IMR-90 (cell line): ENCODE results near the gene VDR. TPM values are rescaled to one million over a fixed set of nuclear protein-coding genes. Genes with fewer than 3 reads are reported as not detected.

ENCODE experiments used
- ATAC-seq: fragments of 200-7000 bp; cut with Tn5 transposase; 2 replicates; pipeline ENCODE4 v1.9.1; 2020; ENCODE audit warnings: low read depth, mild to moderate bottlenecking, moderate library complexity
- BruUV-seq: library from RNA; stranded (reverse); fragments of 400-500 nt; replicated peaks from 2 replicates; lab custom pipeline; 2021; lab: Mats Ljungman, UMichigan
- CTCF ChIA-PET: fragments of 300-600 bp; formaldehyde crosslinking; extraction: SDS; loops from one replicate; lab custom pipeline; 2021; ENCODE audit warnings: antibody characterized with exemption; lab: Yijun Ruan, JAX
- POLR2A ChIA-PET: fragments of 300-600 bp; sonication (Branson Sonifier 250); formaldehyde crosslinking; loops from one replicate; lab custom pipeline; 2022; ENCODE audit warnings: antibody characterized with exemption; ENCODE audit not compliant: unreplicated experiment; lab: Charles Lee
- DNase-seq: peaks from one replicate; pipeline ENCODE4 v3.0.0; 2013
- H2AFZ ChIP-seq: replicated peaks from 2 replicates; pipeline ENCODE3; 2013; ENCODE audit warnings: low read length, mild to moderate bottlenecking; ENCODE audit not compliant: poor library complexity
- H2AK5ac ChIP-seq: 2 replicates; pipeline ENCODE4 v1.6.1; 2013; ENCODE audit warnings: low read depth, low read length, inconsistent platforms
- H2AK9ac ChIP-seq: replicated peaks from 2 replicates; pipeline ENCODE3; 2013; ENCODE audit warnings: mild to moderate bottlenecking, low read depth, low read length, moderate library complexity; ENCODE audit not compliant: poor library complexity
- H2BK120ac ChIP-seq: 2 replicates; pipeline ENCODE4 v1.6.1; 2013; ENCODE audit warnings: low read depth, low read length, inconsistent platforms
- H2BK15ac ChIP-seq: 3 replicates; pipeline ENCODE4 v1.6.1; 2013; ENCODE audit warnings: low read depth, low read length, inconsistent platforms
- H2BK20ac ChIP-seq: 2 replicates; pipeline ENCODE4 v1.6.1; 2013; ENCODE audit warnings: low read depth, mild to moderate bottlenecking, inconsistent platforms, low read length, moderate library complexity
- H2BK5ac ChIP-seq: 2 replicates; pipeline ENCODE4 v1.6.1; 2013; ENCODE audit warnings: mild to moderate bottlenecking, low read depth, low read length, inconsistent platforms; ENCODE audit not compliant: poor library complexity, severe bottlenecking
- H3K14ac ChIP-seq: replicated peaks from 2 replicates; pipeline ENCODE4 v1.6.1; 2013; ENCODE audit warnings: low read depth, low read length, inconsistent platforms
- H3K18ac ChIP-seq: 2 replicates; pipeline ENCODE4 v1.6.1; 2013; ENCODE audit warnings: low read depth, low read length, control low read depth
- H3K23ac ChIP-seq: 2 replicates; pipeline ENCODE4 v1.6.1; 2013; ENCODE audit warnings: low read depth, low read length, inconsistent platforms
- H3K27ac ChIP-seq: 2 replicates; pipeline ENCODE4 v1.5.1; 2013; ENCODE audit warnings: mild to moderate bottlenecking, control low read depth, low read length; ENCODE audit not compliant: insufficient read depth
- H3K27me3 ChIP-seq: 2 replicates; pipeline ENCODE4 v1.6.1; 2013; ENCODE audit warnings: low read length; ENCODE audit not compliant: control insufficient read depth, insufficient read depth
- H3K36me3 ChIP-seq: 2 replicates; pipeline ENCODE4 v1.6.1; 2013; ENCODE audit warnings: low read length, mixed read lengths; ENCODE audit not compliant: control insufficient read depth, insufficient read depth
- H3K4ac ChIP-seq: 2 replicates; pipeline ENCODE4 v1.6.1; 2013; ENCODE audit warnings: low read depth, low read length, inconsistent platforms
- H3K4me1 ChIP-seq: 2 replicates; pipeline ENCODE4 v1.6.1; 2013; ENCODE audit warnings: low read length, mixed read lengths; ENCODE audit not compliant: control insufficient read depth, insufficient read depth
- H3K4me2 ChIP-seq: 2 replicates; pipeline ENCODE4 v1.6.1; 2013; ENCODE audit warnings: low read depth, mild to moderate bottlenecking, control low read depth, low read length, moderate library complexity
- H3K4me3 ChIP-seq: 2 replicates; pipeline ENCODE4 v1.5.1; 2013; ENCODE audit warnings: low read depth, mild to moderate bottlenecking, control low read depth, low read length, moderate library complexity; ENCODE audit not compliant: insufficient read depth
- H3K56ac ChIP-seq: 2 replicates; pipeline ENCODE4 v1.6.1; 2013; ENCODE audit warnings: low read length, inconsistent platforms; ENCODE audit not compliant: insufficient read depth; ENCODE audit errors: extremely low read depth
- H3K79me1 ChIP-seq, 2 experiments: 2 replicates each; pipeline ENCODE4 v1.6.1; 2013; ENCODE audit warnings: low read length in 2 of 2, inconsistent platforms in 1 of 2, low read depth in 1 of 2
- H3K9ac ChIP-seq: 2 replicates; pipeline ENCODE4 v1.6.1; 2013; ENCODE audit warnings: low read depth, low read length, control low read depth
- H3K9me1 ChIP-seq: 2 replicates; pipeline ENCODE4 v1.6.1; 2013; ENCODE audit warnings: low read length, inconsistent platforms; ENCODE audit not compliant: insufficient read depth
- H3K9me3 ChIP-seq: 2 replicates; pipeline ENCODE4 v1.6.1; 2013; ENCODE audit warnings: low read length; ENCODE audit not compliant: control insufficient read depth, insufficient read depth
- H4K20me1 ChIP-seq: 2 replicates; pipeline ENCODE4 v1.6.1; 2013; ENCODE audit warnings: low read length, inconsistent platforms; ENCODE audit not compliant: insufficient read depth
- H4K5ac ChIP-seq: 2 replicates; pipeline ENCODE4 v1.6.1; 2013; ENCODE audit warnings: mild to moderate bottlenecking, low read depth, low read length, control low read depth
- H4K8ac ChIP-seq, 2 experiments: 2 replicates each; pipeline ENCODE4 v1.6.1; 2013; ENCODE audit warnings: low read depth in 2 of 2, low read length in 2 of 2, control low read depth in 1 of 2, inconsistent platforms in 1 of 2
- H4K91ac ChIP-seq: 2 replicates; pipeline ENCODE4 v1.6.1; 2013; ENCODE audit warnings: low read depth, low read length, inconsistent platforms; ENCODE audit not compliant: insufficient read depth
- CEBPB ChIP-seq: IDR thresholded peaks from 2 replicates; pipeline ENCODE4 v1.6.1; 2012; ENCODE audit warnings: low read depth, low read length, improper control_type of control experiment
- SMC3 ChIP-seq: fragments of 150-350 bp; IDR thresholded peaks from 2 replicates; pipeline ENCODE4 v1.6.1; 2016; ENCODE audit warnings: low read depth, mild to moderate bottlenecking, antibody characterized with exemption, low read length, moderate library complexity
- WGBS, 2 experiments: methylation state at CpG; one replicate each; pipeline versions ENCODE4 v1.1.5 to v1.1.7; 2013; ENCODE audit warnings: missing lambda C conversion rate in 2 of 2; ENCODE audit not compliant: insufficient read length in 1 of 2; ENCODE audit errors: extremely low coverage in 2 of 2; 5-methylcytosine and 5-hydroxymethylcytosine counted together
- dilution Hi-C: fragments of 300-500 bp; cut with HindIII; formaldehyde crosslinking; loops from one replicate; pipeline ENCODE4 v1.14.3; 2018; ENCODE audit warnings: low sequenced_read_pairs; ENCODE audit not compliant: unreplicated experiment
- in situ Hi-C: fragments of 300-500 bp; cut with MboI; formaldehyde crosslinking; loops from 3 replicates; pipeline ENCODE4 v1.14.3; 2019; ENCODE audit warnings: low sequenced_read_pairs, inconsistent platforms, mixed read lengths
- intact Hi-C: fragments of 100-400 bp; cut with micrococcal nuclease; formaldehyde crosslinking; loops from 2 replicates; pipeline ENCODE4 v1.10.0; 2022
- polyA plus RNA-seq, 3 experiments: library from polyadenylated mRNA; depleted of rRNA; stranded (reverse); fragments of >200 nt; gene quantifications; 2 replicates each; pipeline ENCODE4 v1.2.3, GENCODE V29; 2012; ENCODE audit warnings: low replicate concordance in 1 of 3
- total RNA-seq: library from RNA; depleted of rRNA; stranded (reverse); fragments of >200 nt; gene quantifications from 2 replicates; pipeline ENCODE4 v1.2.3, GENCODE V29; 2012

Gene VDR
- total and polyA plus RNA-seq, 2 of the 4 experiments (the other 2 are of a cell fraction): 5.4 to 8.5 TPM

DNA sequence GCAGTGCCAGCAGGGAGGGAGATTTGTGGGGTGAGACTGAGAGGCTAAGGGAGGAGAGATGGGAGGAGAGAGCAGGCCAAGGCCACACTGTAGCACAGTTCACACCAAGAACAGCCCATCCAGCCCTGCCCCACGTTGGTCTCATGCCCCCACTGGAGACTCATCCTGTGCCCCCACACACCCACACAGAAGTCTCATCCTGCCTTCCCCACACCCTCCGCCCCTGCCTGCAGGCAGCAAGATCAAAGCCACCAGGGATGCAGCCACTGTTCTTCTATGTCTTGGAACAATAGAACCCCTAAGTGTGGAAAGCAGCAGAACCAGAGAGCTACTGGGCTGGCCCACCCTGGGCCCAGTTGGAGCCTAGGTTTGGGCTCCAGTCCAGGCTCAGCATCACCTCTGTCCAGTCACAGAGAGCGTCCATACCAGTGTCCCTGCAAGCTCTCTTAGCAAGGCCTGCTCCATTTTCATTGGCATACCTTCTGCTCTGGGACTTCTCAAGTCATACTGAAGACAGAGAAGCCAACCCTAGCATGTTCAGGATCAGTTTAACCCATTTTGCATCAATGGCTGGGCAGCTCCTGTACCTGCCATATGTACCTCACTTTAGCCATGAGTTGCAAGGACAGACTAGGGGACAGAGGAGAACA is 53.4 kb downstream of the VDR start:
- TF ChIP-seq SMC3 (no peak), CEBPB (no peak)
- CTCF ChIA-PET: interaction anchor here (1.1 to 1.2 kb wide), 2 partner anchors 13 to 200 kb away, joined by 3 read pairs; no protein-coding TSS in a partner anchor
- in situ Hi-C loops (no loop called here), dilution Hi-C loops (no loop called here), intact Hi-C loops (loop anchor here (5.0 kb wide), 2 partner anchors 51 to 96 kb away; partner anchors contain the start of gene VDR)
- Histone ChIP-seq H3K4me1 (peaks cover 21% of the 10 kb centered on the region), H3K18ac (peak overlapping the region; percentile 27), H3K23ac (peak overlapping the region; percentile 85), H2AK9ac (no peak overlapping the region), H4K5ac (peak overlapping the region; percentile 3; the same call in 1 of the 2 replicates), H3K9ac (no peak overlapping the region), H2AFZ (peak overlapping the region; percentile 53), H3K14ac (peak overlapping the region; percentile 77), H3K9me3 (no peaks in the 10 kb centered on the region), H2AK5ac (peak overlapping the region; percentile 91), H3K9me1 (peaks cover 16% of the 10 kb centered on the region), H3K4me2 (peak overlapping the region; percentile 33; the same call in 1 of the 2 replicates), H4K8ac (peak overlapping the region in 1 of 2 experiments; percentile 24; a peak in 1 of 4 replicates), H3K36me3 (peaks cover 5% of the 10 kb centered on the region; the same call in 1 of the 2 replicates), H3K27ac (peak overlapping the region; percentile 30; the same call in 1 of the 2 replicates), H3K4ac (peak overlapping the region; percentile 94), H3K79me1 (peaks cover 0 to 12% of the 10 kb centered on the region in 2 experiments; a peak in 1 of 4 replicates), H3K4me3 (no peak overlapping the region), H2BK15ac (peak overlapping the region; percentile 84; the same call in 2 of the 3 replicates), H2BK120ac (peak overlapping the region; percentile 90), H4K20me1 (no peaks in the 10 kb centered on the region), H3K56ac (no peak overlapping the region), H4K91ac (peak overlapping the region; percentile 80), H2BK5ac (peak overlapping the region; percentile 7), H3K27me3 (no peaks in the 10 kb centered on the region), H2BK20ac (peak overlapping the region; percentile 57)
- DNase-seq (no peak), ATAC-seq (peak; percentile 25)
- no CpG with 5 or more reads among the region's 3 CpGs for WGBS, 2 experiments
- no TSS peak for BruUV-seq
- POLR2A ChIA-PET: no interaction called here
